Peyer's patch (tissue), 4 donors: ENCODE data around the gene BPIFB6. TPM values are rescaled to one million over a fixed set of nuclear protein-coding genes. Genes with fewer than 3 reads are reported as not detected.

ENCODE experiments used
- DNase-seq, 3 donors: peaks; one replicate each; pipeline ENCODE4 v3.0.0-alpha.2; 2017 to 2019
- H3K27ac ChIP-seq, 4 donors: fragments of 200-600 bp; sonication (generic); one replicate each; pipeline ENCODE4 v1.5.1; 2016 to 2019
- H3K27me3 ChIP-seq, 2 donors: fragments of 200-600 bp; sonication (generic); one replicate each; pipeline ENCODE4 v1.5.1; 2019
- H3K36me3 ChIP-seq, 3 donors: fragments of 200-600 bp; sonication (generic); one replicate each; pipeline ENCODE4 v1.5.1; 2016 to 2019
- H3K4me1 ChIP-seq, 4 donors: fragments of 200-600 bp; sonication (generic); one replicate each; pipeline ENCODE4 v1.5.1; 2016 to 2019
- H3K4me3 ChIP-seq, 4 donors: fragments of 200-600 bp; sonication (generic); 1 replicate in 3 of 4; 2 replicates in 1 of 4; pipeline ENCODE4 v1.5.1; 2016 to 2019; ENCODE audit warnings: mild to moderate bottlenecking in 1 of 4
- H3K9me3 ChIP-seq, 4 donors: fragments of 200-600 bp; sonication (generic); one replicate each; pipeline ENCODE4 v1.5.1; 2016 to 2019; ENCODE audit warnings: mild to moderate bottlenecking in 1 of 4
- POLR2A ChIP-seq, 2 donors: fragments of 450-650 bp; IDR thresholded peaks; one replicate each; pipeline ENCODE4 v1.5.1; 2017; ENCODE audit warnings: antibody characterized with exemption in 2 of 2, mild to moderate bottlenecking in 2 of 2, moderate library complexity in 2 of 2
- total RNA-seq, 4 donors: library from RNA; depleted of rRNA; stranded (reverse); fragments of >200 nt; gene quantifications; one replicate each; pipeline ENCODE4 v1.1.0, GENCODE V29; 2016
- TF ChIP-seq, protein P1 (sequence below), 6 experiments: fragments of 450-650 bp in 4 of 6; fragments of 200-600 bp in 2 of 6; sonication (generic) in 1 of 6; IDR thresholded peaks; one replicate each; pipeline ENCODE4 v1.5.1; 2017 to 2019; ENCODE audit warnings: antibody characterized with exemption in 6 of 6, mild to moderate bottlenecking in 3 of 6, moderate library complexity in 1 of 6

Gene BPIFB6
- total RNA-seq, 4 donors from 2014 or later, result not detected

DNA sequence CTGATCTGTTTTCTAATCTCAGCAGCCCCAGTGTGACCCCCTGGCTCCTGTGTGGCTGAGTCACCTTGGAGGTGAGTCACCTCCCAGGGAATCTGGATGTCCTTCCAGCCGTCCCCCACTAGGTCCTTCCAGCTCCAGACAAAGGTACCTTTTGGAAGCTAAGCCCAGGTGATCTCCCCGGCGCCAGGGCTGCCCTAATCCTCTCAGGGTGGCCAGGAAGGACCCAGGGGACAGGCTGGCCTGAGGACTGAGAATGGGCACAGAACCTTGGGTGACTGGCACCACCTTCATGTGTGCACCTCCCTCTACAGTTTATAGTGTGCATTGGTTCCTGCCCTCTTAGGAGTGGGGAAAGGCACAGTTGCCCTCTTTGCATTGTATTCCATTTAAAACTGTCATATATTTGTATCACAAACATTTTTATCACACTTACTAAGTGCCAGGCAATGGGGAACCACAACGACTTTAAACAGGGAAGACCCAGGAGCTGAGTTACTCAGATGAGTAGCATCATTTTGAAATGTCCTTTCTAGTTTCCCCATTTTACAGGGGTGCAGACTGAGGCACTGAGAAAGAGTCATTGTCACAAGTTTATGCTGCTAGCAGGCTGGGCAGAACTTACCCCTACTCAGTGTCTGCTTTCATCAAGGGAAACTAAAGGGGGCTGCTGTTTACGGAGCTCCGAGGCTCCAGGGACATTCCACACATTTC is 45.4 kb downstream of the BPIFB6 start:
- TF ChIP-seq, protein P1, sequence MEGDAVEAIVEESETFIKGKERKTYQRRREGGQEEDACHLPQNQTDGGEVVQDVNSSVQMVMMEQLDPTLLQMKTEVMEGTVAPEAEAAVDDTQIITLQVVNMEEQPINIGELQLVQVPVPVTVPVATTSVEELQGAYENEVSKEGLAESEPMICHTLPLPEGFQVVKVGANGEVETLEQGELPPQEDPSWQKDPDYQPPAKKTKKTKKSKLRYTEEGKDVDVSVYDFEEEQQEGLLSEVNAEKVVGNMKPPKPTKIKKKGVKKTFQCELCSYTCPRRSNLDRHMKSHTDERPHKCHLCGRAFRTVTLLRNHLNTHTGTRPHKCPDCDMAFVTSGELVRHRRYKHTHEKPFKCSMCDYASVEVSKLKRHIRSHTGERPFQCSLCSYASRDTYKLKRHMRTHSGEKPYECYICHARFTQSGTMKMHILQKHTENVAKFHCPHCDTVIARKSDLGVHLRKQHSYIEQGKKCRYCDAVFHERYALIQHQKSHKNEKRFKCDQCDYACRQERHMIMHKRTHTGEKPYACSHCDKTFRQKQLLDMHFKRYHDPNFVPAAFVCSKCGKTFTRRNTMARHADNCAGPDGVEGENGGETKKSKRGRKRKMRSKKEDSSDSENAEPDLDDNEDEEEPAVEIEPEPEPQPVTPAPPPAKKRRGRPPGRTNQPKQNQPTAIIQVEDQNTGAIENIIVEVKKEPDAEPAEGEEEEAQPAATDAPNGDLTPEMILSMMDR (IDR thresholded peaks at IDR 0.05), result peak in 1 of 6 experiments; percentile 23
- TF ChIP-seq POLR2A (IDR thresholded peaks at IDR 0.05), result no peak
- Histone ChIP-seq H3K9me3 (no peaks in the 10 kb centered on the region), H3K4me3 (no peak overlapping the region), H3K27ac (no peak overlapping the region), H3K27me3 (no peaks in the 10 kb centered on the region), H3K4me1 (no peaks in the 10 kb centered on the region), H3K36me3 (no peaks in the 10 kb centered on the region)
- DNase-seq, result no peak

DNA sequence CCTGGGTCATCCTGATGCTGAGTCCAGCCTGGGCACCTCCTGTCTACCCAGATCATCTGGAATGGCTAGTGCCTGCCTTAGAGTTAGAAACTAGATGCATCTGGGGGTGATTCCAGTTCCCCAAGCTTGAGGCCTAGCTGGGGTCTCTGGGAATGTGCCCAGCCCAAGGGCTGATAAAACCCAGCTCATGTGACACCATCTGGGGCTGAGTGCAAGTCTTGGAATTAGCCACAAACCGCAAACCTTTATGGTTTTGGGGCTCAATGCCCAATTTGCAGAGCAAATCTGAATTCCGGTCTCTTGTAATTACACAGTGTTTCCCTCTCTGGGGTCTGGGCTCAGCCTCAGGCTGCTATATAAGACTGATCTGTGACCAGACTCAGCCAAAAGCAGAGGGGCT is 47.8 kb downstream of the BPIFB6 start, which contains the start of gene BPIFB4:
Gene BPIFB4, plus strand, starts transcription at position 385 of the 400 bp plus-strand sequence. CDS start 1,884 bp downstream, outside the sequence.
- no peaks in the 10 kb centered on the region for H3K36me3 ChIP-seq
- no peaks in the 10 kb centered on the region for H3K4me1 ChIP-seq
- no peak within 1 kb of the TSS for H3K4me3 ChIP-seq
- H3K27me3 ChIP-seq, result no peaks in the 10 kb centered on the region
- TF ChIP-seq POLR2A (IDR thresholded peaks at IDR 0.05), result no peak
- TF ChIP-seq, protein P1 (IDR thresholded peaks at IDR 0.05), result no peak
- no peaks in the 10 kb centered on the region for H3K9me3 ChIP-seq
- DNase-seq, result no peak
- H3K27ac ChIP-seq, result no peak within 1 kb of the TSS

DNA sequence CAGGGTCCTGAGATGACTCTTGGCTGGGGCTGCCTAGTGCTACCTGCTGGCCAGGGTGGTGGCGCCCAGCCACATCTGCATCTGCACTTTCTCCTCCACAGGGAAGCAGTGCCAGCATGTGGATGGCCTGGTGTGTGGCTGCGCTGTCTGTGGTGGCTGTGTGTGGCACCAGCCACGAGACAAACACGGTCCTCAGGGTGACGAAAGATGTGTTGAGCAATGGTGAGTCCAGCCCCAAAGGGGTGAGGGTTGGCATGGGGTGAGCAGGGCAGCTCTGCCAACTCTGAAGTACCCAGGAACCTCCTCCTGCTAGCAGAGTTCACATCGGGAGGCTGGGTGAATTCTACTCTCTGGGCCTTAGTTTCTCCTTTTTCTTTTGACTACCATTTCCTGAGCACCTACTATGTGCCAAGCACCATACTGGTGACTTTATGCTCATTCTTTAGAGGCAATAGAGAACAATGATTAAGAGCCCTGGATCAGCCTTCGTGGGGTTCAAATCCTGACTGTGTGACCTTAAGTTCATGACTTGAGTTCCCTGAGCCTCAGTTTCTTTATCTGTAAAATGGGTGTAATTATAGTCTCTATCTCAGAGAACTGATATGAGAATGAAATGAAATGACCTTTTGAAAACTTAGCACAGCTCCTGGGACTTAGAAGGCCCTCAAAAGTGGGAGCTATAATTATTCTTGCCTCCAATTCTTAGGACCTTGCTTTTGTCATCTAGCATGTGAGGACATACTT is 50.1 kb downstream of the BPIFB6 start:
- H3K27me3 ChIP-seq, result no peaks in the 10 kb centered on the region
- H3K36me3 ChIP-seq, result no peaks in the 10 kb centered on the region
- TF ChIP-seq POLR2A (IDR thresholded peaks at IDR 0.05), result no peak
- TF ChIP-seq, protein P1 (IDR thresholded peaks at IDR 0.05), result no peak
- DNase-seq, result no peak
- H3K4me3 ChIP-seq, result no peak overlapping the region
- H3K27ac ChIP-seq, result no peak overlapping the region
- no peaks in the 10 kb centered on the region for H3K4me1 ChIP-seq
- H3K9me3 ChIP-seq, result no peaks in the 10 kb centered on the region

DNA sequence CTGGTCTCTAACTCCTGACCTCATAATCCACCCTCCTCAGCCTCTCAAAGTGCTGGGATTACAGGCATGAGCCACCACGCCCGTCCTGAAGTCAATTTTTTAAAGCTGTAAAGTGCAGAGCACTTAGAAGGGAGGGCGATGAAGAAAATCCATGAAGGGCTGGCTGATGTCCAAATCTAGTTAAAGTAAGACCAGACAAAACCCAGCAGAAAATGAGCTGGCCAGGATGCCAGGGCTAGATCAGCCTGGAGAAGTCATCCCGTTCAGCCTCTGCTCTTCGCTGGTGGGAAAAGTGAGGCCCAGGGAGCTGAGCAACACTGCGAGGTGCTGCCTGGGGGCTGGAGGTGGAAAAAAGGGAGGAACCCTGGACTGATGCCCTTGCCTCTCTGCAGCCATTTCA is 51.1 kb downstream of the BPIFB6 start:
- H3K9me3 ChIP-seq, result no peaks in the 10 kb centered on the region
- H3K4me3 ChIP-seq, result no peak overlapping the region
- TF ChIP-seq POLR2A (IDR thresholded peaks at IDR 0.05), result no peak
- TF ChIP-seq, protein P1 (IDR thresholded peaks at IDR 0.05), result no peak
- no peak for DNase-seq
- no peak overlapping the region for H3K27ac ChIP-seq
- no peaks in the 10 kb centered on the region for H3K36me3 ChIP-seq
- H3K27me3 ChIP-seq, result no peaks in the 10 kb centered on the region
- no peaks in the 10 kb centered on the region for H3K4me1 ChIP-seq

DNA sequence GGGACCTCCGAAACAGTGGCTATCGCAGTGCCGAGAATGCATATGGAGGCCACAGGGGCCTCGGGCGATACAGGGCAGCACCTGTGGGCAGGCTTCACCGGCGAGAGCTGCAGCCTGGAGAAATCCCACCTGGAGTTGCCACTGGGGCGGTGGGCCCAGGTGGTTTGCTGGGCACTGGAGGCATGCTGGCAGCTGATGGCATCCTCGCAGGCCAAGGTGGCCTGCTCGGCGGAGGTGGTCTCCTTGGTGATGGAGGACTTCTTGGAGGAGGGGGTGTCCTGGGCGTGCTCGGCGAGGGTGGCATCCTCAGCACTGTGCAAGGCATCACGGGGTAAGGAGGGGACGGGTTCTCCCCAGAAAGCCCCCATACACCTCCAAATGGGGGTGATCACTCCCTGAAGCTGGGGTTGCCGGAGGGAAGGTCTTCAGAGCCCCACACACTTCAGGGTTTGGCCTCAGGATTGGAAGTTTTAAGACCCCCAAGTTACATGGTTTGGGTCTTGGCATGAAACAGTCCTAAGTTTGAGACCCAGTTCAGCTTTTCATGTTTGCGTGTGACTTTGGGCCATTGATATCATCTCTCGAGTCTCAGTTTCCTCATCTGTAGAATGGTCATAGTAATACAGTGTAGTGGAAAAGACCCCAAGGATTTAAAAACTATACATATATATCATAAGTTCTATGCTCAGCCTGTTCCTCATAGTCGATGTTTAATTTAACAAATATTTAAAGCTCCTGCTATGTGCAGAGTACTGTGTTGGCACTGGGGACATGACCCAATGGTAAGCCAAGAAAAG is 52.3 kb downstream of the BPIFB6 start:
- H3K4me1 ChIP-seq, result no peaks in the 10 kb centered on the region

More for the DNA sequence above, 52.3 kb downstream of the BPIFB6 start:
- H3K9me3 ChIP-seq, result no peaks in the 10 kb centered on the region
- no peak overlapping the region for H3K4me3 ChIP-seq
- H3K27ac ChIP-seq, result no peak overlapping the region
- H3K27me3 ChIP-seq, result no peaks in the 10 kb centered on the region
- no peak for DNase-seq
- H3K36me3 ChIP-seq, result no peaks in the 10 kb centered on the region
- TF ChIP-seq, protein P1 (IDR thresholded peaks at IDR 0.05), result no peak
- TF ChIP-seq POLR2A (IDR thresholded peaks at IDR 0.05), result no peak
